Measurements from ENCODE around the gene COPS3.

The COPS3 gene

GRCh38 chr17:17322516-17323510 is 41.8 kb upstream of the COPS3 start:
- H3K4me3 ChIP-seq (replicated peaks; ENCODE audit: low read depth, low read length): no peak overlapping the region
- no peak for DNase-seq (ENCODE audit: low read depth)
- no peak for TF ChIP-seq CTCF (IDR thresholded peaks at IDR 0.05; ENCODE audit: low read length, missing control alignments)

GRCh38 chr17:17321356-17322025 is 40.4 kb upstream of the COPS3 start:
- no peak overlapping the region for H3K4me3 ChIP-seq (replicated peaks; ENCODE audit: low read depth, low read length)
- TF ChIP-seq CTCF (IDR thresholded peaks at IDR 0.05; ENCODE audit: low read length, missing control alignments): no peak
- no peak for DNase-seq (ENCODE audit: low read depth)

- no peak for TF ChIP-seq CTCF (IDR thresholded peaks at IDR 0.05; ENCODE audit: low read length, missing control alignments)
- no peak overlapping the region for H3K4me3 ChIP-seq (replicated peaks; ENCODE audit: low read depth, low read length)
- no peak for DNase-seq (ENCODE audit: low read depth)
Observed at GRCh38 chr17:17320911-17321220, 39.8 kb upstream of the COPS3 start.

- no peak overlapping the region for H3K4me3 ChIP-seq (replicated peaks; ENCODE audit: low read depth, low read length)
Observed at GRCh38 chr17:17320188-17320910, 39.3 kb upstream of the COPS3 start.

GRCh38 chr17:17315142-17315821 is 34.2 kb upstream of the COPS3 start:
- DNase-seq (ENCODE audit: low read depth): no peak
- no peak overlapping the region for H3K4me3 ChIP-seq (replicated peaks; ENCODE audit: low read depth, low read length)
- no peak for TF ChIP-seq CTCF (IDR thresholded peaks at IDR 0.05; ENCODE audit: low read length, missing control alignments)

More at GRCh38 chr17:17320188-17320910, 39.3 kb upstream of the COPS3 start:
- TF ChIP-seq CTCF (IDR thresholded peaks at IDR 0.05; ENCODE audit: low read length, missing control alignments): no peak
- DNase-seq (ENCODE audit: low read depth): no peak

- H3K4me3 ChIP-seq (replicated peaks; ENCODE audit: low read depth, low read length): no peak overlapping the region
- no peak for TF ChIP-seq CTCF (IDR thresholded peaks at IDR 0.05; ENCODE audit: low read length, missing control alignments)
- no peak for DNase-seq (ENCODE audit: low read depth)
Observed at GRCh38 chr17:17314501-17315071, 33.5 kb upstream of the COPS3 start.
